ENCODE measurements around the gene MSH5.
"Not testable (repeated sequence)": the region's sequence is repeated elsewhere in the genome, so short reads cannot be mapped to it uniquely, and the experiment has no call there.

Gene MSH5

GRCh38 chr6:31778999-31779885 is 39.4 kb downstream of the MSH5 start:
- no peak for DNase-seq (ENCODE audit: low spot score)

GRCh38 chr6:31779908-31780307 is 40.1 kb downstream of the MSH5 start:
- DNase-seq (ENCODE audit: low spot score), result no peak

GRCh38 chr6:31780507-31781243 is 40.9 kb downstream of the MSH5 start:
- no peak for DNase-seq (ENCODE audit: low spot score)

GRCh38 chr6:31781244-31782125 is 41.7 kb downstream of the MSH5 start:
- DNase-seq (ENCODE audit: low spot score), result no peak

- no peak for DNase-seq (ENCODE audit: low spot score)
These were observed 42.5 kb downstream of the MSH5 start for GRCh38 chr6:31782126-31782855.

- no peak for DNase-seq (ENCODE audit: low spot score)
These were observed 44.5 kb downstream of the MSH5 start for GRCh38 chr6:31784098-31784925.

- DNase-seq (ENCODE audit: low spot score), result no peak
These were observed 45.7 kb downstream of the MSH5 start for GRCh38 chr6:31785475-31785874.

GRCh38 chr6:31791324-31792089 is 51.7 kb downstream of the MSH5 start:
- peak; percentile 85 for DNase-seq (ENCODE audit: low spot score)

- DNase-seq (ENCODE audit: low spot score), result no peak
These were observed 52.2 kb downstream of the MSH5 start for GRCh38 chr6:31792090-31792374.

- no peak for DNase-seq (ENCODE audit: low spot score)
These were observed 53.0 kb downstream of the MSH5 start for GRCh38 chr6:31792761-31793171.

GRCh38 chr6:31793927-31794245 is 54.1 kb downstream of the MSH5 start:
- not testable (repeated sequence) for DNase-seq (ENCODE audit: low spot score)

- no peak for DNase-seq (ENCODE audit: low spot score)
These were observed 54.6 kb downstream of the MSH5 start for GRCh38 chr6:31794294-31794865.

- peak; percentile 48 for DNase-seq (ENCODE audit: low spot score)
These were observed 55.2 kb downstream of the MSH5 start for GRCh38 chr6:31794866-31795615.

- DNase-seq (ENCODE audit: low spot score), result peak; percentile 95
These were observed 56.0 kb downstream of the MSH5 start, which contains the start of gene VARS1 for GRCh38 chr6:31795616-31796298. VARS1 (minus strand) TSS chr6:31795752; CDS start chr6:31795217, 535 bp downstream.

GRCh38 chr6:31796993-31797385 is 57.2 kb downstream of the MSH5 start:
- no peak for DNase-seq (ENCODE audit: low spot score)

- DNase-seq (ENCODE audit: low spot score), result no peak
These were observed 57.8 kb downstream of the MSH5 start for GRCh38 chr6:31797588-31797987.

- no peak for DNase-seq (ENCODE audit: low spot score)
These were observed 60.0 kb downstream of the MSH5 start for GRCh38 chr6:31799781-31800180.

All from HuH-7 (cell line).